HG03432 (cell line): ENCODE measurements around the gene GMDS.

Source experiments
- ATAC-seq: cut with Tn5 transposase; IDR thresholded peaks from one replicate; pipeline ENCODE4 v1.9.1; 2021; ENCODE audit warnings: mild to moderate bottlenecking, moderate library complexity; ENCODE audit not compliant: unreplicated experiment

The GMDS gene

DNA sequence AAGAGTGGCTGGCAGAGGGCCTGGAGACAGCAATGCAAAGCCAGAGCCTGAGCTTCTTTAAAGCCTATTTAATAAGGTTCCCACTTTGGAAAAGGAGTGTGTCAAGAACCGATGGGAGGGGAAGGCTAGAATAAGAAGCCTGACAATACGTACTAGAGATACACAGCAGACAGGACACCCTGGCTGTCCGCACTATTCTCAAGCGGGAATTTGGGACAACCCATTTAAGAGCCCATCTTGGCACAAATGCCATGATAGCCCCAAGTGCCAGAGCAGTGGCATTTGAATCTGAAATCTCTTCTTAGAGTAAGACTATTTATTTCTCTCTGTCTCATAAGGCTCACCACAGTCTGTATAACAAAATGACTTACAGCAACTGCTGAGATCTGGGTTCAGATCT is 3.1 kb downstream of the GMDS start:
- ATAC-seq = no peak

DNA sequence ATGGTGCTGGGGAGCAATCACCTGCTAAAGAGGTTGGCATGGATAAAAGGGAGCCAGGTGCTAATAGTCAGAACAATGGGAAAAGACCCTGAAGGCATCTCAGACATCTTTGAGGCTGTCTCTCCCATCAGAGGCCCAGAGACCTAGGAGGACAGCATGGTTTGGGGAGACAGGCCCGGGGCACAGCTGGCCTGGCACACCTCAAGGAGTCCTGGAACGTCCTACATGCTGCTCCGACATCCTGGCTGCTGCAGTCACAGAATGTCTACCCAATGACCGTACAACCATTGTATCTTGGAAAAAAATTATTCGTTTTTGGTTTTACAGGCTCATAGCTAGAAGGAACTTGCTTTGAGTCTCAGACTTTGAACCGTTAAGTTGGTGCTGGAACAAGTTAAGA is 4.4 kb downstream of the GMDS start:
- no peak for ATAC-seq

DNA sequence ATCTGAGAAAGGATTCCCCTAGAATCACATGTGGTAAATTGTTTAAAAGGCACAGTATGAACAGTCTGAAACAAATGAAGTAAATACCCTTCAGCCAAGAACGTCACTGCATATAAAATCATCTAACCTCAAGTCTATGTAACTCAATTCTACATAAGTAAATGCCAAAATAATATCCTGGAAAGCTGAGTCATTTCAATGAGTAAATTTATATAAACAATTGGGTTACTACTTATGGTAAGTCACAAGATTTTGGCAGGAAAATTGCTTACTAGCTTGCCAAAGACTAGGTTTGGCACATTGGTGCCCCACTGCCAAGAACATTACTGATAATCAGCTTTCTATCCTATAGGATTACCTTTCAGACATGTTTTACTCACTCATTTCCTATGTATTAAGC is 8.4 kb downstream of the GMDS start:
- ATAC-seq = no peak

DNA sequence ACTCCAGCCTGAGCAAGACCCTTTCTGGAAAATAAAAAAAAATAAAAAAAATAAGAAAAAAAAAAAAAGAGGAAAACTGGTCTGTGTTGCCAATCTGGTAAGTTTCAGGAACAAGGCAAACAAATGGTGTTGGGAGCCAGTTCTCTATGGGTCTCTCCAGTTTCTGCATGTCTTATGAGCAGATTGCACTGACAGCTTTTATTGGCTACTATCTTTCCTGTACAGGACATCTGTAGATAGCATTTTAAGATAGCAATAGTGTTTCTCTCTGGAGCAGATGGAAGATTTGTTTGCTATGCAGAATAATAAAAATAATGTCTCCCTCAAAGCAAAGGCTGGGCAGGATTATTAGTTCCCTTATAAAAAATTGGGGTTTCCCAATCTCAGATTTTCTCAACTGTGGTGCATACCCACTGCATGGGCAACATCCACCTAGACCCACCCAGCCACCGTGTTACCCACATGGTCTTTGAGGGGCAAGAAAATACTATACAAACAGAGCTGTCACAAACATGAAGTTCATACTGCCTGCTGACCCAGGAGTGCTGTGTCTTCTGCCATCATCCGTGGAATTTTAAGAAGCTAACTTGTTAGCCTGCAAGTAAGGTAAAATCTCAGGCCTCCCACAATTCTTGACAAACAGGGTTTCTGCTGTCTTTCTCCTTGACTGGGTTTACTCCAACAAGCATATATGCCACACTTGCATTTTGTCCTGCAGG is 9.5 kb downstream of the GMDS start:
- no peak for ATAC-seq

DNA sequence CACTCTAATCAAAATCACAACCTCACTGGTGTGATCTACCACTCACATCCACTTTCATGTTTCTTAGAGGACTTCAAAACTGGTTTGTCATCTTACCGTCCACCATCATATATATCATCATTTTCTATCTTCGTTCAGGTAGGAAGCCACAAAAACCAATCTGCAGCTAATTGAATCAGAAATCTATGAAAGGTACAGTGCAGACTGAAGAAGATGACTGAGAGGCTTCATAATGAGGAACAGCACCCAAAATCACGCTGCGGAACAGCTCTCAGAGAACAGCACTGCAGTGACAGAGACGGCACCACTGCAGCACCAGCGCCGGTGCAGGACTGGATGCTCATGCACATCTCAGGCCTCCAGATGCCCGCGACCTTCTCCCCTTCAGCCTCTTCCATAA is 13.0 kb downstream of the GMDS start:
- peak; percentile 49 for ATAC-seq

DNA sequence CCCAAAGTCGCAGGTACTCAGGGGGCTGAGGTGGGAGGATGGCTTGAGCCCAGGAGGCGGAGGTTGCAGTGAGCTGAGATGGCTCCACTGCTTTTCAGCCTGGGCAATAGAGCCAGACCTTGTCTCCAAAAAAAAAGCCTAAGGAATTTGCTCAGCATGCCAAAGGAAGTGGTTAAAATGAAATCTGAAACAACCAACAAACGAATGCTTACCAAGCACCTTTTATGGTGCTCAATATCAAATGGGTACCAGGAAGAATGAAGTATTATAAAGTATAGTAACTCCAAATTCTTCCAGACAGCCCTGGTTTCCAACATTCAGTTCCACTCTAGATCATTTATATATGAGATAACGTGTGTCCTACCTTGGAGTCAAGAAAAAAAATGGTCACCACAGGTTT is 14.0 kb downstream of the GMDS start:
- no peak for ATAC-seq

DNA sequence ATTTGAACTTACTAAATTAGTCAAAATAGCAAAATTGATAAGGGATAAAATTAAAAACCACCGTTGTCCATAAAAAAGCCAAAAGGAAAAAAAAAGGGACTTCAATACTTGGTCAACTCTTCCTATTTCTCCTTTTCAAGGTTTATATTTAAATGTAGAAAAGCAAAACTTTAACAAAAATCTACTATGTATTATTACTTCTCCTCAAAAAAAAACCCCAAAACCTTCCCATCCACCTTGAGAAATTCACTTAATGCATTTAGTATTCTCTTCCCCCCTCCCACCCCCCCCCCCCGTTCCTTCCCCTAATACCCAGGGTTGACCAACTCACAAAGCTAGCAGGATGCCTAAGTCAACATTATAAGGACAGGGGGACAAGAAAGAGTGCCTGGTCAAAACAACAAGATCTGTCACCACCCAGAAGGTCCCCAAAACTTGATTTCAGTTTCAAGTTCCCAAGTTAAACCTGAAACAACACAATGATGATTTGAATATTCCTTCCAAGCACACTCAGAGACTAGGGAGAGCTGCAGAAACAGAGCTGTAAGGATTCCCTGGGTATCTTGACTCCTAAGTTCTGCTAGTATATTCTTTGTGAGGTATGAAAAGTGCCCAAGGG is 14.6 kb downstream of the GMDS start:
- peak; percentile 44 for ATAC-seq

DNA sequence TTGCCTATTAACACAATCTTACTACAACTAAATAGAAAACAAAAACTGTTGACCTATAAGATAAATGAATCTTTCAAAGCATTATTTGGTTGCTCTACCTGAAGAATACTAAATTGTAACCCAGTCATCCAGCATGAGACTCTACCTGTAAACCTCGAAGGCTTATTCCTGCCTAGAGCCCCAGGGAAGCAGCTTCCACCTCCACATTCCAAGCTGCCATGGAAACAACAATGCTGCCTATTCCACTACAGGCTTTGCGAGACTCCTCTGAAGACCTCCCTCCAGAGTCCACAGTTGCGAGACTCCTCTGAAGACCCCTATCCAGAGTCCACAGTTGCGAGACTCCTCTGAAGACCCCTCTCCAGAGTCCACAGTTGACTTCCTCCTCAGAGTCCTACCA is 15.7 kb downstream of the GMDS start:
- no peak for ATAC-seq

DNA sequence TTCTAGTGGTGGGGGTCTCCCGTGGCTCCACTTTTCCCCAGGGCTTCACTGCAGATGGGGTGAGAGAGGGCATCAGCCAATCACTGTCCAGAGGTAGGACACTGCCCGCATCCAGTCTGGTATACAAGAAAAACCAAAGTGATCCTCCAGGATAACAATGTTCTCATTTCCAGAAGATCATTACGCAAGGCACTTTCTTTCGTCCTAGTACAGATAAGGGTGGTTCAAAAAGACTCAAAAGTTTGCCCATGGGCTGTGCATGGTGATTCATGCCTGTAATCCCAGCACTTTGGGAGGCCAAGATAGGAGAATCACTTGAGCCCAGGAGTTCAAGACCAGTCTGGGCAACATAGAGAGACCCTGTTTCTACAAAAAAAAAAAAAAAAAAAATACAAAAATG is 16.4 kb downstream of the GMDS start:
- no peak for ATAC-seq

DNA sequence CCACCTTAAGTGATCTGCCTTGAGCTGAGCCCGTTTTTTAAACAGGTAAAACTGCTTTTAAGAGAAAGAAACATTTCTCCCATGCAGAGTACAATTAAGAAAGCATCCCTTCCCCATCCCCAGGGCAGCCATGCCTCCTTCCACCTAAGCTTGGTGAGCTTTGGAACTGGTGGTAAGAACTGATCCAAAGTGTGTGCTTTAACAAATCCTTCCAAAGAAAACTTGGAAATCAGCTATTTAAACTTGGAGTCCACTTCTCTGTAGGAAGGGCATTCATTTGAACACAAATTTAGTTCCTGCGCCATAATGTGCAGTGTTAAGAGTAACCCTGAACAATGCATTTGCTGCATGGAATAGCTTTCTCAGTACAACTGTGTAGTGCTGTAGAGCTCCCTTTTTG is 17.0 kb downstream of the GMDS start:
- ATAC-seq = no peak

DNA sequence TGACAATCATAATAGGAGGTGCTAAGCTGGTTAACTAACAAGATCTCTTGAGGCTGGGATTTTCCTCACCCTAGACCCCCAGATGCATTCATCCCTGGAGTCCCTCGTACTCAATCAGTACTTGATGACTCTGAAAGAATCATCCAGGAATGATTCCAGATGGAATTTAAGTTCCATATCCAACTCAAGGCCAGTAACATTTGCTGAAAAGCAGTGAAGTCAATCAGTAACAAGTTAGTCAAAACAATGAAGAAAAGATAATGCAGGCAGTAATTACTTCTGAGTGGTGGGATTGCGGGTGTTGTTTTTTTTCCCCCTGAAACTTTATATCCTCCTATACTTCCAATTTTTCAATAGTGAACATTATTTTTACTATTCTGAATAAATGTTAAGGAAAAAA is 18.6 kb downstream of the GMDS start:
- ATAC-seq = no peak

DNA sequence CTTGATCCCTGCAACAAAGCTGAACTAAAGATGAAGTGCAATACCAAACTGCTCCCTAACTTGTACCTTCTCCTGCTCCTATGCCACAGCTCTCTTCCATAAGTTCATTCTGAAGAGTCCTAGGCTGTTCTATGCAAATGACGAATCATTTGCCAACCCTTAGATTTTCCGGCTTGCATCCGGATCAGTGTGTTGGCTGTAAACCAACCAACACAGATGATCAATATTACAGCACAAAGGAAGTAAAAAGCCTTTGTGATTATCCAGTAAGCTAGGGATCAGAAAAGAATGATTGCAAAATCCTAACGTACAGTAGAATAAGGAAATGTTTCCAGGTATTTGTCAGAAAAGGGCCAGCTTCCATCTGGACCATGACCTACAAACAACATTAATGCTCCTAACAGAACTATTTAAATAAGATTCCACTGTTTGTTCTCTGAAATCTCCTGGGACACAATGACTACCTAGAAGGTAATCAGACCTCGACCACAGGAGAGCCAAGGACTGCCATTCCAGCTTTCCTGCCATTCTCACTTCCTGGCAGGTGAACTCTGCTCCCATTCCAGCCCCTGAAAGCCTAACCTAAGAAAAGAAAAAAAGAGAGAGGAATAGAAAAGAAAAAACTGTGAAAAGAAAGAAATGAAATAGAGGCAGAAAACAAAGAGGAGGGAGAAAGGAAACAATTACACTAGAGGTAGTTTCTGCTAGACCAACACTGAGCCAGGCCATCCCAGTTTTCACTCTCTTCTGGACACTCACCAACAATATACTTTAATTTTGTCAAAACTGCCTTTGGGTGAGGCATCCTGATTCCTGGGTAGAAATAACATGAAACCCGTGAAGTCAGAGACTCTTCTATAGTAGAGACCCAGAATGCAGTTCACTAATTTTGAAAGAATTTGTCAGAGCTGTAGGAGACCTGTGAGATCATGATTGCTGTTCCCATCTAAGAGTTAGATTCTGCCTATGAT is 19.7 kb downstream of the GMDS start:
- ATAC-seq = no peak

DNA sequence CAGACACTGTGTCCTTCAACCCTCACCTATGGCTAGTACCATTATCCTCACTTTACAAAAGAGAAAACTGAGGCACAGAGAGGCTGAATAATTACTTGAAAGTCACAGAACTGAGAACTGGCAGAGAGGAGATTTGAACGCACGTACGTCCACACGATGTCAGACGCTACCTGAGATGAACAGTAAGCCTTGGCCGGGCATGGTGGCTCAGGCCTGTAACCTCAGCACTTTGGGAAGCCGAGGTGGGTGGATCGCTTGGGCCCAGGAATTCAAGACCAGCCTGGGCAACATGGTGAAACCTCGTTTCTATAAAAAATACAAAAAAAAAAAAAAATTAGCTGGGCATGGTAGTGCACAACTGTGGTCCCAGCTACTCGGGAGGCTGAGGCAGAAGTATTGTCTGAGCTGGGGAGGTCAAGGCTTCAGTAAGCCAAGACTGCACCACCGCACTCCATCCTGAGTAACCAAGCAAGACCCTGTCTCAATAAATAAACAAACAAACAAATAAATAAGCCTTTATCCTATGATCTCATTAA is 20.5 kb downstream of the GMDS start:
- no peak for ATAC-seq

DNA sequence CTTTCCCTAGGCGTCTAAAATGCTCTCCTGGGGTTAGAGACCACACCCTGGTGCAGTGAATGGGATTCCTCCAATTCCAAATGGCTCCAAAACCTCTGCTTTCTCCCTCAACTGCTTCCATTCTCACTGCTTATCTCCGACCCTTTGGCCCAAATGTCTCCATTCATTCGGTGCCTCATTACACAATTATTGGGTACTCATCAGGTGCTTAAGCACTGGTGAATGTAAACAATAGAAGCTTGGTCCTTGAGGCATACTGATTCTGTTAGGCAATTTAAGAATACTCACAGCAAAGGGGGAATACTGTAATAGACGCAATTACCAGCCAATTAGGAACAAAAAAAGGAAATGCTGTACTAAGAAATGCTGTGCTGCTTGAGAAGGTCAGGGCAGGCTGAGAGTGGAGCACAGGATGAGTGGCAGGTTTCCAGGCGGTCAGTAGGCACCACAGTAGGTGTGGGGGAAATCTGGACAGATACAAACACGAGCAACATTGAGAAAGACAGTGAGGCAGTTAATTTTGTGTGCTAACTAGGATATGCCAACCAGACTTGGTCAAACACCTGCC is 23.0 kb downstream of the GMDS start:
- ATAC-seq = peak; percentile 26

DNA sequence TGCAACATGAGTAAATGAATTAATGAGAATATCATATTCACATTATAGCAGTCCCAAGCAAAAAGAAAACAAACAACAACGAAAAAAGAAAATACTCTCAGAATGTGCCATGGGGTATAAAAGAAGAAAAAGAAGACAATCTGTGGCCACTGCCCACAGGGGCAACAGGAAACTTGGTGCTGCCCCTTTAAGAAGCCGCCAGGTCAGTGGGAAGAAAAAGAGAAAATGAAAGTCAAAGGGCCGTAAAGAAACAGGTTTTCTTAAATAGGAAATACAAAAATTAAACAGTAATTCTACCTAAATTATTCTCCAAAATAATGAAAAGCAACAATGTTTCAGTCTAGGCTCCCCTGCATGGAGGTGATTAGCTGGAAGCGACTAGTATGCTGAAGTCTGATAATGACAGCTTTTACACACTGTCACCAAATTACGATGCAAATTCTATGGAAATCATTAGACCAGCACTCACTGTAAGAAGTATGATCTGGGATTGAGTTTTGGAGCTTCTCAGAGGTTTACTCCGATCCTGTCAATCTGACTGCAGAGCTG is 23.6 kb downstream of the GMDS start:
- peak; percentile 57 for ATAC-seq

DNA sequence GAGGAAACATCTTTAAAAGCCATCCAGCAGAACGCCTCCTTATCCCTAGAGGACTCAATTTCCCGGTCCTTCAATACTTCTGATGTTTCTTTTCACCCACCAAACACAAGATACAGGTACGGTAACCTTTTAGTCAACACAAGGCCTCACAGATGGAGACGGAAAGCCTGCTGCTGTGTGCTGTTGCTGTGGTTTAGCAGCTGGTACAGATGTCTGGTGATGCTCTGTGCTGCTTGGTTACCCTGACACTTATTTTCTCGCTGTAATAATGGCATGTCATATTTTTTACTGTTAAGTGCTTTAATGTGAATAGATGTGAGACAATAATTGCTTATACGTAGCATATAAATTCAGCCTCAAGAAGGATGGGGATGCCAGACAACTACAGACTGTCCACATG is 25.3 kb downstream of the GMDS start:
- ATAC-seq = no peak

DNA sequence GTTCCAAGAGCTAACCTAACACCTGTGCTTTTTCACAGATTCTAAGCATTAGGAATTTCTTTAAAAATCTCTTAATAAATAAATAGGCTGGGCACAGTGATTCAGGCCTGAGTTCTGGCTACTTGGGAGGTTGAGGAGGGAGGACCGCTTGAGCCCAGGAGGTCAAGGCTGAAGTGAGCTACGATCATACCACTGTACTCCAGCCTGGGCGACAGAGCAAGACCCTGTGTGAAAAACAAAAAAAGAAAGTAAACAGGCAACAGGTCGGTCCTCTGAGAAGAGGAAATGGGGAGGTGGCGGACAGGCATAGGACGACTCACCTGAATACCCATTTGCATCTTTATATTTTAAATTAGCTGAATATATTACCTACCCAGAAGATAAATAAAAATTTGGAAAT is 26.5 kb downstream of the GMDS start:
- no peak for ATAC-seq

DNA sequence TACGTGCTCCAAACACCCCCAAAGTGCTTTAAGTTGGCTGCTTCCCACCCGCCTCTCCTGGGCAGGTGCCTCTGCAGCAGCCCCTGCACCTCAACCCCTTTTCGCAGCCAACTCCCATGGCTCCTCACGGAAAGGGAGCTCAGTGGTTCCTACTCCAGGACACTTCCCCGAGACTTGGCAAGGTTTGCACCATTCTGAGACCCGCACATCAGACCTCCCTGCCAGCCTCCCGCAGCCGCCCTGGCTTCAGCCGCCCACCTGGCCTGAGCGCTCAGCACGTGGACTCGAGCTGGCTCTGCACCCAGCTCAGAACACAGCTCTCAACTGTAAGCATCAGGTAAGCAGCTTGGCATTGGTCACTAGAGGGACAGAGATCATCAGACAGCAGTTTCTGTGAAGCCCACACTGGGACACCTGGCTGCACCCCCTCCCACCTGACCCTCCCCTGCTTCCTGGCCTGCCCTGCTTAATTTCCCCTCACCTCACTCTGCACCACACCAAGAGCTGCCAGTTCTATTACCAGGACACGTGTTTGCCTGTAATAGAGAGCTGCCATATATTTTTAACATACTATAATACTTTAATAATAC is 28.5 kb downstream of the GMDS start:
- ATAC-seq = no peak

DNA sequence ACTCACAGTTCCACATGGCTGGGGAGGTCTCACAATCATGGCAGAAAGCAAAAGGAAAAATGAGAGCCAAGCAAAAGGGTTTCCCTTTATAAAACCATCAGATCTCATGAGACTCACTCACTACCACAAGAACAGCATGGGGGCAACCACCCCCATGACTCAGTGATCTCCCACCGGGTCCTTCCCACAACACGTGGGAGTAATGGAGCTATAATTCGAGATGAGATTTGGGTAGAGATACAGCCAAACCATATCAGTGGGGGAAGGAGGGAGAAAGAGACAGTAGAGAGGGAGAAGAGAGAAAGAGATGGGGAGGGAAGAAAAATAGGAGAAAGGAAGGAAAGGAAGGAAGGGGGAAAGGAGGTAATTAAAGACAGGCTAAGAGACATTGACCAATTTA is 30.1 kb downstream of the GMDS start:
- no peak for ATAC-seq

DNA sequence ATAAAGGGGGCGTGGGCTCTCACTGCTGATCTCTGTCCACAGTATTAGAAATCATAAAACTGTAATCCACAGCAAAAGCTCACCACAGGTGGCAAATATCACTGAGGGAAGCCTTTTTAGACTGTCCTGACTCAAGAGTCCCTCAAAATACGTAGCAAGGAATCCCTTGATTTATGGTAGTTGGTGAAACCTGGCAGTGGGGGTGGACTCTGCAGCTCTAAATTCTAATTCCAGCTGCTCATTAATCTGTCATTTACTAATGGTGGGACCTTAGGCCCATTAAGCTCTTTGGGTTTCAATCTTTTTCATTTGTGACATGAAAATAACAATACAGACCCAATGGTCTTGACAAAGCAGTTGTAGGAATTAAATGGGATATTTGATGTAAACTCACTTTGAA is 32.3 kb downstream of the GMDS start:
- no peak for ATAC-seq
